Mesothelial cell of epicardium (in vitro differentiated cells): ENCODE results near the gene SLPI. TPM values are rescaled to one million over a fixed set of nuclear protein-coding genes. Genes with fewer than 3 reads are reported as not detected.

Experiments used
- DNase-seq, 2 experiments: peaks; one replicate each; pipeline ENCODE4 v3.0.0; 2021; ENCODE audit warnings: low spot score in 2 of 2; ENCODE audit not compliant: unreplicated experiment in 2 of 2
- H3K27ac Mint-ChIP-seq: 2 replicates; pipeline ENCODE4 v1.8.0; 2021; ENCODE audit warnings: mixed read lengths
- H3K27me3 Mint-ChIP-seq: 2 replicates; pipeline ENCODE4 v1.8.0; 2021; ENCODE audit warnings: low read depth, mixed read lengths
- H3K36me3 Mint-ChIP-seq: 2 replicates; pipeline ENCODE4 v1.8.0; 2021; ENCODE audit warnings: mixed read lengths
- H3K4me1 Mint-ChIP-seq: 2 replicates; pipeline ENCODE4 v1.8.0; 2021; ENCODE audit warnings: mixed read lengths
- H3K4me3 Mint-ChIP-seq: 2 replicates; pipeline ENCODE4 v1.8.0; 2021; ENCODE audit warnings: mild to moderate bottlenecking, moderate library complexity, mixed read lengths
- H3K9me3 Mint-ChIP-seq: 2 replicates; pipeline ENCODE4 v1.8.0; 2021; ENCODE audit warnings: mixed read lengths
- CTCF ChIP-seq: fragments of 200-600 bp; sonication (generic); IDR thresholded peaks from one replicate; pipeline ENCODE4 v1.5.0; 2021; ENCODE audit warnings: antibody characterized with exemption; ENCODE audit not compliant: unreplicated experiment
- total RNA-seq: library from RNA; stranded (reverse); gene quantifications from 3 replicates; pipeline ENCODE4 v1.2.1, GENCODE V29; 2021

SLPI gene
- total RNA-seq, 1 donor from 2014 or later: not detected

GRCh38 chr20:45257711-45258110 is 3.3 kb upstream of the SLPI start:
- no peaks in the 10 kb centered on the region for H3K9me3 Mint-ChIP-seq
- no peaks in the 10 kb centered on the region for H3K36me3 Mint-ChIP-seq
- no peak overlapping the region for H3K27ac Mint-ChIP-seq
- no peak for DNase-seq
- H3K27me3 Mint-ChIP-seq: peaks cover 48% of the 10 kb centered on the region
- H3K4me1 Mint-ChIP-seq: no peaks in the 10 kb centered on the region
- no peak overlapping the region for H3K4me3 Mint-ChIP-seq
- TF ChIP-seq CTCF: no peak

GRCh38 chr20:45257161-45257560 is 2.8 kb upstream of the SLPI start:
- Mint-ChIP-seq H3K27ac (no peak overlapping the region), H3K4me3 (no peak overlapping the region), H3K27me3 (peaks cover 47% of the 10 kb centered on the region), H3K9me3 (no peaks in the 10 kb centered on the region), H3K36me3 (no peaks in the 10 kb centered on the region), H3K4me1 (no peaks in the 10 kb centered on the region)
- no peak for TF ChIP-seq CTCF
- DNase-seq: no peak

- TF ChIP-seq CTCF: no peak
- H3K4me1 Mint-ChIP-seq: no peaks in the 10 kb centered on the region
These were observed 1.1 kb downstream of the SLPI start for GRCh38 chr20:45253261-45253660.

GRCh38 chr20:45251884-45252560 is 2.3 kb downstream of the SLPI start:
- no peaks in the 10 kb centered on the region for H3K4me1 Mint-ChIP-seq

More at GRCh38 chr20:45253261-45253660, 1.1 kb downstream of the SLPI start:
- DNase-seq: no peak
- no peak overlapping the region for H3K4me3 Mint-ChIP-seq
- peaks cover 52% of the 10 kb centered on the region for H3K27me3 Mint-ChIP-seq
- H3K27ac Mint-ChIP-seq: no peak overlapping the region
- no peaks in the 10 kb centered on the region for H3K9me3 Mint-ChIP-seq
- no peaks in the 10 kb centered on the region for H3K36me3 Mint-ChIP-seq

GRCh38 chr20:45248609-45249008 is 5.8 kb downstream of the SLPI start:
- DNase-seq: no peak
- no peaks in the 10 kb centered on the region for H3K36me3 Mint-ChIP-seq
- H3K27ac Mint-ChIP-seq: no peak overlapping the region
- H3K9me3 Mint-ChIP-seq: no peaks in the 10 kb centered on the region
- no peak for TF ChIP-seq CTCF
- H3K27me3 Mint-ChIP-seq: peaks cover 87% of the 10 kb centered on the region
- no peak overlapping the region for H3K4me3 Mint-ChIP-seq
- no peaks in the 10 kb centered on the region for H3K4me1 Mint-ChIP-seq

More at GRCh38 chr20:45251884-45252560, 2.3 kb downstream of the SLPI start:
- TF ChIP-seq CTCF: no peak
- H3K4me3 Mint-ChIP-seq: no peak overlapping the region
- H3K36me3 Mint-ChIP-seq: no peaks in the 10 kb centered on the region
- DNase-seq: no peak
- no peaks in the 10 kb centered on the region for H3K9me3 Mint-ChIP-seq
- H3K27ac Mint-ChIP-seq: no peak overlapping the region
- H3K27me3 Mint-ChIP-seq: peaks cover 64% of the 10 kb centered on the region
